HG03378 (cell line): ENCODE data around the gene SOWAHA.
"Not testable (repeated sequence)": the region's sequence is repeated elsewhere in the genome, so short reads cannot be mapped to it uniquely, and the experiment has no call there.

Experiments
- ATAC-seq: cut with Tn5 transposase; IDR thresholded peaks from one replicate; pipeline ENCODE4 v1.9.1; 2021; ENCODE audit warnings: mild to moderate bottlenecking, moderate library complexity; ENCODE audit not compliant: unreplicated experiment

The SOWAHA gene

GRCh38 chr5:132848270-132848669 lies 35.2 kb downstream of the SOWAHA start:
- no peak for ATAC-seq

- ATAC-seq = no peak
These were observed 36.2 kb downstream of the SOWAHA start for GRCh38 chr5:132849347-132849746.

GRCh38 chr5:132850066-132850465 lies 37.0 kb downstream of the SOWAHA start:
- ATAC-seq = no peak

- ATAC-seq = no peak
These were observed 40.2 kb downstream of the SOWAHA start for GRCh38 chr5:132853323-132853722.

- no peak for ATAC-seq
These were observed 40.7 kb downstream of the SOWAHA start for GRCh38 chr5:132853790-132854189.

- no peak for ATAC-seq
These were observed 41.2 kb downstream of the SOWAHA start for GRCh38 chr5:132854301-132854700.

GRCh38 chr5:132854992-132855391 lies 41.9 kb downstream of the SOWAHA start:
- ATAC-seq = not testable (repeated sequence)

GRCh38 chr5:132856011-132856410 lies 42.9 kb downstream of the SOWAHA start:
- ATAC-seq = no peak

- ATAC-seq = no peak
These were observed 46.9 kb downstream of the SOWAHA start for GRCh38 chr5:132859889-132860437.

- ATAC-seq = no peak
These were observed 47.6 kb downstream of the SOWAHA start for GRCh38 chr5:132860742-132861141.

- ATAC-seq = peak; percentile 11
These were observed 52.7 kb downstream of the SOWAHA start for GRCh38 chr5:132865668-132866341.
